K562 (cell line): ENCODE data around the gene HSD17B8. TPM values are rescaled to one million over a fixed set of nuclear protein-coding genes. Genes with fewer than 3 reads are reported as not detected.

Experiments used
- CBX5 ChIP-seq: IDR thresholded peaks from 2 replicates; pipeline ENCODE4 v1.6.1; 2014; ENCODE audit warnings: low read depth, borderline replicate concordance
- CREBBP ChIP-seq: IDR thresholded peaks from one replicate; pipeline ENCODE4 v1.6.1; 2012; ENCODE audit warnings: low read depth, mild to moderate bottlenecking, control low read depth, inconsistent platforms, low read length
- DDX20 ChIP-seq: fragments of 450-650 bp; IDR thresholded peaks from 2 replicates; pipeline ENCODE4 v1.6.1; 2016; ENCODE audit warnings: missing genetic modification characterization, low read depth, mild to moderate bottlenecking, missing compliant biosample characterization, moderate library complexity
- DNMT1 ChIP-seq: fragments of 450-650 bp; IDR thresholded peaks from 2 replicates; pipeline ENCODE4 v1.6.1; 2016; ENCODE audit warnings: antibody characterized with exemption, mild to moderate bottlenecking
- FOXA1 ChIP-seq: fragments of 450-650 bp; IDR thresholded peaks from 2 replicates; pipeline ENCODE4 v1.6.1; 2016; ENCODE audit warnings: mild to moderate bottlenecking, borderline replicate concordance
- KLF13 ChIP-seq: fragments of 450-650 bp; IDR thresholded peaks from 2 replicates; pipeline ENCODE4 v1.6.1; 2016; ENCODE audit warnings: missing genetic modification characterization, low read depth, mild to moderate bottlenecking, missing compliant biosample characterization, moderate library complexity, borderline replicate concordance
- LEF1 ChIP-seq: fragments of 450-650 bp; IDR thresholded peaks from 2 replicates; pipeline ENCODE4 v1.6.1; 2016; ENCODE audit warnings: mild to moderate bottlenecking
- MTF1 ChIP-seq: fragments of 250-450 bp; sonication (Bioruptor Pico); IDR thresholded peaks from 2 replicates; pipeline ENCODE4 v1.9.0; 2021; ENCODE audit warnings: moderate library complexity, mild to moderate bottlenecking, inconsistent platforms, borderline replicate concordance
- NELFE ChIP-seq: IDR thresholded peaks from 2 replicates; pipeline ENCODE4 v1.6.1; 2011; ENCODE audit warnings: mild to moderate bottlenecking; ENCODE audit not compliant: insufficient read depth, insufficient read length
- PHF21A ChIP-seq: fragments of 450-650 bp; IDR thresholded peaks from 2 replicates; pipeline ENCODE4 v1.6.1; 2017; ENCODE audit warnings: low read depth, borderline replicate concordance
- STAG1 ChIP-seq: sonication (generic); formaldehyde crosslinking; IDR thresholded peaks from 2 replicates; pipeline ENCODE4 v1.5.0; 2020; ENCODE audit warnings: missing genetic modification reagents, borderline replicate concordance
- TOE1 ChIP-seq, 2 experiments: fragments of 450-650 bp in 1 of 2; sonication (generic) in 1 of 2; formaldehyde crosslinking in 1 of 2; IDR thresholded peaks; 2 replicates each; pipeline versions ENCODE4 v1.7.1 to v1.8.0; 2016 to 2022; ENCODE audit warnings: borderline replicate concordance in 2 of 2, mild to moderate bottlenecking in 2 of 2, antibody characterized with exemption in 1 of 2, inconsistent platforms in 1 of 2, low read depth in 1 of 2, missing genetic modification reagents in 1 of 2, moderate library complexity in 1 of 2
- ZBTB8A ChIP-seq: fragments of 450-650 bp; IDR thresholded peaks from 2 replicates; pipeline ENCODE4 v1.6.1; 2018; ENCODE audit warnings: mild to moderate bottlenecking, moderate library complexity; ENCODE audit not compliant: partially characterized antibody
- ZNF263 ChIP-seq: sonication (generic); formaldehyde crosslinking; IDR thresholded peaks from 2 replicates; pipeline ENCODE4 v1.8.0; 2022; ENCODE audit warnings: mild to moderate bottlenecking, missing genetic modification reagents, borderline replicate concordance
- ZNF551 ChIP-seq: fragments of 250-450 bp; sonication (Bioruptor Pico); IDR thresholded peaks from 2 replicates; pipeline ENCODE4 v1.5.0; 2021; ENCODE audit warnings: mild to moderate bottlenecking, moderate library complexity
- ZNF655 ChIP-seq: fragments of 250-450 bp; sonication (Bioruptor Pico); IDR thresholded peaks from 2 replicates; pipeline ENCODE4 v1.5.0; 2021
- ZNF696 ChIP-seq: fragments of 250-450 bp; sonication (Bioruptor Pico); conservative IDR thresholded peaks from 2 replicates; pipeline ENCODE4 v1.4.0; 2020; ENCODE audit warnings: mild to moderate bottlenecking, moderate library complexity
- ZNF699 ChIP-seq: fragments of 250-450 bp; sonication (Bioruptor Pico); IDR thresholded peaks from 2 replicates; pipeline ENCODE4 v1.8.0; 2021; ENCODE audit warnings: mild to moderate bottlenecking, moderate library complexity; ENCODE audit not compliant: insufficient replicate concordance
- polyA plus RNA-seq, 8 experiments: library from polyadenylated mRNA; depleted of rRNA in 4 of 8; stranded (reverse) in 5 of 8; unstranded in 3 of 8; fragments of >200 nt; fragmentation: Nextera tagmentation in 2 of 8; fragmentation: Illumina TruSeq in 1 of 8; extraction: Ambion mirVana in 2 of 8; extraction: Trizol in 1 of 8; gene quantifications; 2 replicates each; pipeline versions ENCODE4 v1.2.1 to v1.2.3, GENCODE V29; 2011 to 2014; ENCODE audit warnings: inconsistent platforms in 1 of 8, missing spikeins in 1 of 8
- total RNA-seq, 7 experiments: library from RNA; depleted of rRNA in 6 of 7; stranded (reverse); fragments of >200 nt in 6 of 7; fragmentation: Illumina TruSeq in 2 of 7; extraction: Trizol in 2 of 7; gene quantifications; 2 replicates each; pipeline versions ENCODE4 v1.2.1 to v1.2.3, GENCODE V29; 2011 to 2021; ENCODE audit warnings: low replicate concordance in 1 of 7
- TF ChIP-seq, protein P1 (sequence below): sonication (generic); formaldehyde crosslinking; IDR thresholded peaks from 2 replicates; pipeline ENCODE4 v1.4.0; 2020; ENCODE audit warnings: mild to moderate bottlenecking, missing genetic modification reagents
- TF ChIP-seq, protein P2 (sequence below): conservative IDR thresholded peaks from 2 replicates; pipeline ENCODE4 v1.6.1; 2011; ENCODE audit warnings: low read depth, mild to moderate bottlenecking, low read length; ENCODE audit not compliant: control insufficient read depth
- TF ChIP-seq, protein P3 (sequence below): sonication (generic); formaldehyde crosslinking; IDR thresholded peaks from 2 replicates; pipeline ENCODE4 v1.8.0; 2022; ENCODE audit warnings: missing genetic modification reagents, mild to moderate bottlenecking, borderline replicate concordance

Gene HSD17B8
- total and polyA plus RNA-seq, 9 of the 15 experiments (the other 6 are each of a cell fraction or from before 2014, with no cell fraction given), result 3.7 to 35.2 (median 14.2) TPM

- TF ChIP-seq LEF1, result no peak
- no peak for TF ChIP-seq ZNF699 (CRISPR knock-in tag)
- TF ChIP-seq, protein P1, sequence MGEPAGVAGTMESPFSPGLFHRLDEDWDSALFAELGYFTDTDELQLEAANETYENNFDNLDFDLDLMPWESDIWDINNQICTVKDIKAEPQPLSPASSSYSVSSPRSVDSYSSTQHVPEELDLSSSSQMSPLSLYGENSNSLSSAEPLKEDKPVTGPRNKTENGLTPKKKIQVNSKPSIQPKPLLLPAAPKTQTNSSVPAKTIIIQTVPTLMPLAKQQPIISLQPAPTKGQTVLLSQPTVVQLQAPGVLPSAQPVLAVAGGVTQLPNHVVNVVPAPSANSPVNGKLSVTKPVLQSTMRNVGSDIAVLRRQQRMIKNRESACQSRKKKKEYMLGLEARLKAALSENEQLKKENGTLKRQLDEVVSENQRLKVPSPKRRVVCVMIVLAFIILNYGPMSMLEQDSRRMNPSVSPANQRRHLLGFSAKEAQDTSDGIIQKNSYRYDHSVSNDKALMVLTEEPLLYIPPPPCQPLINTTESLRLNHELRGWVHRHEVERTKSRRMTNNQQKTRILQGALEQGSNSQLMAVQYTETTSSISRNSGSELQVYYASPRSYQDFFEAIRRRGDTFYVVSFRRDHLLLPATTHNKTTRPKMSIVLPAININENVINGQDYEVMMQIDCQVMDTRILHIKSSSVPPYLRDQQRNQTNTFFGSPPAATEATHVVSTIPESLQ (CRISPR knock-in tag), result no peak
- no peak for TF ChIP-seq MTF1 (CRISPR knock-in tag)
- TF ChIP-seq CBX5, result no peak
- TF ChIP-seq DNMT1, result no peak
- no peak for TF ChIP-seq ZNF655
- no peak for TF ChIP-seq KLF13 (tag)
- no peak for TF ChIP-seq DDX20
- no peak for TF ChIP-seq STAG1 (CRISPR knock-in tag)
- TF ChIP-seq, protein P2, sequence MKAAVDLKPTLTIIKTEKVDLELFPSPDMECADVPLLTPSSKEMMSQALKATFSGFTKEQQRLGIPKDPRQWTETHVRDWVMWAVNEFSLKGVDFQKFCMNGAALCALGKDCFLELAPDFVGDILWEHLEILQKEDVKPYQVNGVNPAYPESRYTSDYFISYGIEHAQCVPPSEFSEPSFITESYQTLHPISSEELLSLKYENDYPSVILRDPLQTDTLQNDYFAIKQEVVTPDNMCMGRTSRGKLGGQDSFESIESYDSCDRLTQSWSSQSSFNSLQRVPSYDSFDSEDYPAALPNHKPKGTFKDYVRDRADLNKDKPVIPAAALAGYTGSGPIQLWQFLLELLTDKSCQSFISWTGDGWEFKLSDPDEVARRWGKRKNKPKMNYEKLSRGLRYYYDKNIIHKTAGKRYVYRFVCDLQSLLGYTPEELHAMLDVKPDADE, result no peak
- TF ChIP-seq ZNF551 (CRISPR knock-in tag), result no peak
- no peak for TF ChIP-seq FOXA1
- no peak for TF ChIP-seq ZNF263 (CRISPR knock-in tag)
- TF ChIP-seq, protein P3, sequence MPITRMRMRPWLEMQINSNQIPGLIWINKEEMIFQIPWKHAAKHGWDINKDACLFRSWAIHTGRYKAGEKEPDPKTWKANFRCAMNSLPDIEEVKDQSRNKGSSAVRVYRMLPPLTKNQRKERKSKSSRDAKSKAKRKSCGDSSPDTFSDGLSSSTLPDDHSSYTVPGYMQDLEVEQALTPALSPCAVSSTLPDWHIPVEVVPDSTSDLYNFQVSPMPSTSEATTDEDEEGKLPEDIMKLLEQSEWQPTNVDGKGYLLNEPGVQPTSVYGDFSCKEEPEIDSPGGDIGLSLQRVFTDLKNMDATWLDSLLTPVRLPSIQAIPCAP (CRISPR knock-in tag), result no peak
- no peak for TF ChIP-seq NELFE
- TF ChIP-seq ZBTB8A, result no peak
- no peak for TF ChIP-seq ZNF696 (CRISPR knock-in tag)
- TF ChIP-seq CREBBP, result no peak
- no peak for TF ChIP-seq TOE1 (IDR thresholded peaks at IDR 0.05; ENCODE audit: borderline replicate concordance)
- no peak for TF ChIP-seq TOE1 (CRISPR knock-in tag; IDR thresholded peaks at IDR 0.05; ENCODE audit: borderline replicate concordance, low read depth)
- no peak for TF ChIP-seq PHF21A
Observed at GRCh38 chr6:33205191-33206026, 954 bp downstream of the HSD17B8 start (continued).
